Stimulated activated effector memory CD8-positive, alpha-beta T cell treated with anti-CD3 and anti-CD28 coated beads, Interleukin-12 subunit alpha, Interleukin-12 subunit beta, amount 100 ng/mL, for 72 hours (primary cell): ENCODE measurements around the gene BTN2A1.
"Not testable (repeated sequence)": the region's sequence is repeated elsewhere in the genome, so short reads cannot be mapped to it uniquely, and the experiment has no call there.

ENCODE experiments used
- ATAC-seq: fragments of 150-1000 bp; cut with Tn5 transposase; 2 replicates; pipeline ENCODE4 v1.10.0; 2021
- DNase-seq, 2 donors: peaks; one replicate each; pipeline ENCODE4 v3.0.0; 2021 to 2022; ENCODE audit warnings: low spot score in 2 of 2
- H3K27ac Mint-ChIP-seq: one replicate; pipeline ENCODE4 v1.8.0; 2022; ENCODE audit warnings: mild to moderate bottlenecking, mixed read lengths
- H3K36me3 Mint-ChIP-seq: one replicate; pipeline ENCODE4 v1.8.0; 2022; ENCODE audit warnings: mild to moderate bottlenecking, mixed read lengths
- H3K4me1 Mint-ChIP-seq: one replicate; pipeline ENCODE4 v1.8.0; 2022; ENCODE audit warnings: mixed read lengths
- H3K4me3 Mint-ChIP-seq: one replicate; pipeline ENCODE4 v1.8.0; 2022; ENCODE audit warnings: mild to moderate bottlenecking, mixed read lengths
- H3K9me3 Mint-ChIP-seq: one replicate; pipeline ENCODE4 v1.8.0; 2022; ENCODE audit warnings: mixed read lengths

BTN2A1 gene

DNA sequence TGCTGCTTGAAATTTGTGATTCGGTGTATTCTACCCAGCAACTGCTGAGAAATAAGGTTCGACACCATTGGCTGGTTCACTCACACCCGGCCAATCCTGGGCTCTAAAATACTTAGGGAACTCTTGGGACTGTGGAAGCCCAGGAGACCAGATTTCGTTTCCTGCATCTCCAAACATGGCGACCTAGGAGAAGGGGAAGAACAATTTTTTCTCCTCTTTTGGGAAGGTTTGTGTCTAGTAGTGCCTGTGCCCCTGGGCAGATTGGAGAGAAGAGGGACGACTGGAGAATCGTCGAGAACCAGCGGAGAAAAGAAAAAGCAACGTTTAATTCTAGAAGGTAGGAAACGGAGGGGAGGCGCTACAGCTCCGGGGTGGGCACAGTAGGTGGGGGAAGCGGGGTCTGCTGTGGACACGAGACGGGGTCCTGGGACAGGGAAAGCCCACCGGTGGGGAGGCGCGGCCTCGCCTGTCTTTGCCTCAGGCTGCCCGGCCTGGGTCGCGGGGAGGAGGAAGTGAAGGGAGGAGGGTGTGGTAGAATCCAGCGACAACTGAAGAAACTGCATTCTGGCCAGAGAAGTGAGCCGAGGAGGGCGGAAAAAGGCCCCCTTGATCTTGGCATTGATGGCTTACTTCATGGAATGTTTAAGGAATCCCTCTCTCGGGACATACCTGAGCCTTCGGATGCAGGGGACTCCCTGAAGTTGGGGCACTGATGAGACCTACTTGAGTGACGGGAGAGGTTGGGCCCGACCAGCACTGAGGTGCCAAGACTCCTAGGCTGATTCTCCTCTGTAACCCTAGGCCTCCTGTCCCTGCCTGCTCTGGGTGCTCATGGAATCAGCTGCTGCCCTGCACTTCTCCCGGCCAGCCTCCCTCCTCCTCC, at the start of gene BTN2A1:
Gene BTN2A1 (plus strand): TSS at position 150 of the 883 bp plus-strand sequence. CDS start 682 bp downstream, at position 832.
- Mint-ChIP-seq H3K4me3 (peak within 1 kb of the TSS; percentile 97), H3K4me1 (peaks cover 58% of the 10 kb centered on the region), H3K36me3 (peaks cover 57% of the 10 kb centered on the region), H3K9me3 (no peaks in the 10 kb centered on the region), H3K27ac (peak within 1 kb of the TSS; percentile 97)
- DNase-seq, result peak; percentile 29 to 80
- peak; percentile 98 for ATAC-seq

- no peak overlapping the region for H3K27ac Mint-ChIP-seq
- no peaks in the 10 kb centered on the region for H3K9me3 Mint-ChIP-seq
- peaks cover 43% of the 10 kb centered on the region for H3K4me1 Mint-ChIP-seq
- ATAC-seq (no peak), DNase-seq (no peak)
- peaks cover 74% of the 10 kb centered on the region for H3K36me3 Mint-ChIP-seq
- H3K4me3 Mint-ChIP-seq, result no peak overlapping the region
These were observed 48.7 kb upstream of the BTN2A1 start for GRCh38 chr6:26408828-26409730.

- Mint-ChIP-seq H3K27ac (peak overlapping the region; percentile 72), H3K4me3 (no peak overlapping the region), H3K36me3 (peaks cover 62% of the 10 kb centered on the region), H3K4me1 (peaks cover 29% of the 10 kb centered on the region), H3K9me3 (no peaks in the 10 kb centered on the region)
- ATAC-seq (no peak), DNase-seq (no peak)
These were observed 46.0 kb upstream of the BTN2A1 start for GRCh38 chr6:26411751-26412150.

DNA sequence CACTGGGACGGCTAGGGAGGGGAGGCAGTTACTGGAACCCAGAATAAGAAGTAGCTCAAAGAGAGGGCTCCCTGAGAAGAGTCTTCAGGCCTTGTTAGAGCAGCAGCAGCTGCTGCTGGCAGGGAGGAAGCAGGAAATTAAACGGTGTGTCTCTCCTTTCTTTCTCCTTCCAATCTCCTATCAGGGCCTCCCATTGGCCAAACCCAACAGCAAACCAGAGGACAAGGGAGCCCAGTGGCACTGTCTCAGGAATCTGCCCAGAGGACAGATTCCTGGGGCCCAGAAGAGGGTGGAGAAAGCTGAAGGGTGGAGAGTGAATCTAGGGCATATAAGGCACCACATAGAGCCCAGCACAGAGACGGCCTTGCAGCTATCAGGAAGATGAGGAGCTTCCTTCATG, 45.5 kb upstream of the BTN2A1 start:
- Mint-ChIP-seq H3K4me3 (no peak overlapping the region), H3K27ac (peak overlapping the region; percentile 72), H3K36me3 (peaks cover 62% of the 10 kb centered on the region), H3K9me3 (peaks cover 2% of the 10 kb centered on the region), H3K4me1 (peaks cover 25% of the 10 kb centered on the region)
- ATAC-seq (no peak), DNase-seq (no peak)

- no peak for ATAC-seq
- H3K4me3 Mint-ChIP-seq, result no peak overlapping the region
- no peak for DNase-seq
- H3K36me3 Mint-ChIP-seq, result peaks cover 56% of the 10 kb centered on the region
- peaks cover 7% of the 10 kb centered on the region for H3K9me3 Mint-ChIP-seq
- peak overlapping the region; percentile 21 for H3K27ac Mint-ChIP-seq
- H3K4me1 Mint-ChIP-seq, result peaks cover 17% of the 10 kb centered on the region
These were observed 44.8 kb upstream of the BTN2A1 start for GRCh38 chr6:26412954-26413353.

GRCh38 chr6:26414281-26414680, 43.5 kb upstream of the BTN2A1 start:
- Mint-ChIP-seq H3K36me3 (peaks cover 43% of the 10 kb centered on the region), H3K4me3 (no peak overlapping the region), H3K27ac (no peak overlapping the region), H3K9me3 (peaks cover 7% of the 10 kb centered on the region), H3K4me1 (peaks cover 17% of the 10 kb centered on the region)
- DNase-seq (no peak), ATAC-seq (no peak)

GRCh38 chr6:26415036-26415614, 42.6 kb upstream of the BTN2A1 start:
- no peak overlapping the region for H3K27ac Mint-ChIP-seq
- no peak for ATAC-seq

DNA sequence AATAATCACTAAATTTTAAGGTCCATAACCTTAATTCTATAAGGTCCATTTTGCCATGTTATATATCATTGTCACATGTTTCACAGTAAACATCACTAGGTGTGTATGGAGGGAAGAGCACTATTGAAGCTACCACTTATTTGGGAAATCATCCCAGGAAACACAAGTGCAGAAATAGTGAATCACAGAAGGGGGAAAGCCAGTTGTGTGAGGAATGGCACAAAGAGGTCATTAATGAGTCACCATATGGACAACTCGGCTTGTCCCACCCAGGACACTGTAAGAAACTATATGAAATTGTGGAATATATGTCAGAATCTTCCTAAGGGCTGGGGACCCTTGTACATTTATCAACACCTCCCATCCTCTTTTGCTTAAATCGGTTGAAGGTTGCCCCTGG, 42.0 kb upstream of the BTN2A1 start:
- ATAC-seq, result no peak
- H3K36me3 Mint-ChIP-seq, result peaks cover 28% of the 10 kb centered on the region
- peaks cover 7% of the 10 kb centered on the region for H3K9me3 Mint-ChIP-seq
- DNase-seq, result no peak
- H3K4me1 Mint-ChIP-seq, result peaks cover 13% of the 10 kb centered on the region
- no peak overlapping the region for H3K27ac Mint-ChIP-seq
- no peak overlapping the region for H3K4me3 Mint-ChIP-seq

More at GRCh38 chr6:26415036-26415614, 42.6 kb upstream of the BTN2A1 start:
- H3K4me1 Mint-ChIP-seq, result peaks cover 17% of the 10 kb centered on the region
- H3K4me3 Mint-ChIP-seq, result no peak overlapping the region
- DNase-seq, result no peak
- H3K9me3 Mint-ChIP-seq, result peaks cover 7% of the 10 kb centered on the region
- peaks cover 35% of the 10 kb centered on the region for H3K36me3 Mint-ChIP-seq

GRCh38 chr6:26416288-26416687, 41.5 kb upstream of the BTN2A1 start:
- Mint-ChIP-seq H3K27ac (no peak overlapping the region), H3K9me3 (peaks cover 7% of the 10 kb centered on the region), H3K36me3 (peaks cover 23% of the 10 kb centered on the region), H3K4me3 (no peak overlapping the region), H3K4me1 (peaks cover 11% of the 10 kb centered on the region)
- ATAC-seq (no peak), DNase-seq (no peak)

- peaks cover 17% of the 10 kb centered on the region for H3K4me1 Mint-ChIP-seq
- ATAC-seq, H3K27ac Mint-ChIP-seq, DNase-seq, H3K9me3 Mint-ChIP-seq, H3K36me3 Mint-ChIP-seq, H3K4me3 Mint-ChIP-seq: not testable (repeated sequence)
These were observed 39.7 kb upstream of the BTN2A1 start for GRCh38 chr6:26418077-26418476.

GRCh38 chr6:26418795-26419194, 39.0 kb upstream of the BTN2A1 start:
- H3K27ac Mint-ChIP-seq, H3K9me3 Mint-ChIP-seq, H3K4me3 Mint-ChIP-seq, H3K36me3 Mint-ChIP-seq, DNase-seq, ATAC-seq: not testable (repeated sequence)
- peaks cover 17% of the 10 kb centered on the region for H3K4me1 Mint-ChIP-seq

GRCh38 chr6:26420688-26421171, 37.0 kb upstream of the BTN2A1 start:
- DNase-seq, result no peak

GRCh38 chr6:26421259-26422144, 36.3 kb upstream of the BTN2A1 start:
- DNase-seq, result peak; percentile 28 to 76
- Mint-ChIP-seq H3K36me3 (no peaks in the 10 kb centered on the region), H3K9me3 (peaks cover 7% of the 10 kb centered on the region), H3K4me1 (peaks cover 16% of the 10 kb centered on the region), H3K27ac (no peak overlapping the region), H3K4me3 (no peak overlapping the region)
- peak; percentile 96 for ATAC-seq

More at GRCh38 chr6:26420688-26421171, 37.0 kb upstream of the BTN2A1 start:
- Mint-ChIP-seq H3K4me1 (peaks cover 11% of the 10 kb centered on the region), H3K27ac (no peak overlapping the region), H3K4me3 (no peak overlapping the region), H3K36me3 (no peaks in the 10 kb centered on the region), H3K9me3 (peaks cover 7% of the 10 kb centered on the region)
- ATAC-seq, result peak; percentile 59

- H3K4me1 Mint-ChIP-seq, result peaks cover 21% of the 10 kb centered on the region
- H3K4me3 Mint-ChIP-seq, result no peak overlapping the region
These were observed 35.4 kb upstream of the BTN2A1 start for GRCh38 chr6:26422329-26422728.

More at GRCh38 chr6:26422329-26422728, 35.4 kb upstream of the BTN2A1 start:
- no peaks in the 10 kb centered on the region for H3K36me3 Mint-ChIP-seq
- no peak overlapping the region for H3K27ac Mint-ChIP-seq
- DNase-seq (no peak), ATAC-seq (no peak)
- peaks cover 4% of the 10 kb centered on the region for H3K9me3 Mint-ChIP-seq
